H9 (cell line): ENCODE data around the gene PSTPIP1. TPM values are rescaled to one million over a fixed set of nuclear protein-coding genes. Genes with fewer than 3 reads are reported as not detected.
A peak's percentile ranks its signal among the peaks of the same experiment; 100 is the strongest.

Experiments used
- DNase-seq: peaks from one replicate; pipeline ENCODE4 v3.0.0-alpha.2; 2017
- H2AFZ ChIP-seq: one replicate; pipeline ENCODE4 v1.6.1; 2013; ENCODE audit warnings: mild to moderate bottlenecking, low read length, control low read depth, moderate library complexity
- H2AK5ac ChIP-seq: 2 replicates; pipeline ENCODE4 v1.6.1; 2013; ENCODE audit warnings: low read length, control low read depth, mixed read lengths; ENCODE audit not compliant: insufficient read length
- H2BK120ac ChIP-seq: one replicate; pipeline ENCODE4 v1.6.1; 2013; ENCODE audit warnings: low read depth, mild to moderate bottlenecking, low read length, control low read depth, inconsistent platforms; ENCODE audit not compliant: poor library complexity, severe bottlenecking
- H2BK12ac ChIP-seq: 2 replicates; pipeline ENCODE4 v1.6.1; 2013; ENCODE audit warnings: low read length, control low read depth, mixed read lengths, low read depth; ENCODE audit not compliant: insufficient read length
- H2BK15ac ChIP-seq: 2 replicates; pipeline ENCODE4 v1.6.1; 2013; ENCODE audit warnings: low read depth, low read length, control low read depth
- H2BK20ac ChIP-seq: one replicate; pipeline ENCODE4 v1.6.1; 2013; ENCODE audit warnings: low read depth, mild to moderate bottlenecking, low read length, control low read depth, inconsistent platforms; ENCODE audit not compliant: poor library complexity, severe bottlenecking
- H2BK5ac ChIP-seq: 2 replicates; pipeline ENCODE4 v1.6.1; 2013; ENCODE audit warnings: low read length, control low read depth, mixed read lengths; ENCODE audit not compliant: insufficient read length
- H3K14ac ChIP-seq: 2 replicates; pipeline ENCODE4 v1.6.1; 2013; ENCODE audit warnings: low read length, control low read depth; ENCODE audit not compliant: insufficient read depth
- H3K18ac ChIP-seq: 2 replicates; pipeline ENCODE4 v1.6.1; 2013; ENCODE audit warnings: low read depth, mild to moderate bottlenecking, mixed read lengths, low read length, control low read depth; ENCODE audit not compliant: insufficient read length
- H3K23ac ChIP-seq: 2 replicates; pipeline ENCODE4 v1.6.1; 2013; ENCODE audit warnings: low read length, control low read depth, mixed read lengths, low read depth; ENCODE audit not compliant: insufficient read length
- H3K23me2 ChIP-seq: 2 replicates; pipeline ENCODE4 v1.6.1; 2013; ENCODE audit warnings: low read depth, mild to moderate bottlenecking, mixed read lengths, low read length, control low read depth; ENCODE audit not compliant: insufficient read length, poor library complexity, severe bottlenecking
- H3K27ac ChIP-seq: 2 replicates; pipeline ENCODE4 v1.5.1; 2013; ENCODE audit warnings: low read length, control low read depth, mixed read lengths, low read depth; ENCODE audit not compliant: insufficient read length
- H3K27me3 ChIP-seq: 2 replicates; pipeline ENCODE4 v1.6.1; 2013; ENCODE audit warnings: low read length, control low read depth, inconsistent platforms; ENCODE audit not compliant: insufficient read depth
- H3K4ac ChIP-seq: 2 replicates; pipeline ENCODE4 v1.6.1; 2013; ENCODE audit warnings: low read depth, mild to moderate bottlenecking, control low read depth, inconsistent platforms, low read length, moderate library complexity
- H3K4me1 ChIP-seq: 2 replicates; pipeline ENCODE4 v1.6.1; 2013; ENCODE audit warnings: low read length, control low read depth, inconsistent platforms; ENCODE audit not compliant: insufficient read depth
- H3K4me2 ChIP-seq: 2 replicates; pipeline ENCODE4 v1.6.1; 2013; ENCODE audit warnings: low read length, control low read depth, mixed read lengths; ENCODE audit not compliant: insufficient read length, insufficient read depth
- H3K56ac ChIP-seq: 2 replicates; pipeline ENCODE4 v1.6.1; 2013; ENCODE audit warnings: low read depth, mild to moderate bottlenecking, mixed read lengths, low read length, control low read depth; ENCODE audit not compliant: insufficient read length
- H3K79me1 ChIP-seq: 2 replicates; pipeline ENCODE4 v1.6.1; 2013; ENCODE audit warnings: low read depth, mild to moderate bottlenecking, moderate library complexity, low read length, control low read depth, inconsistent platforms; ENCODE audit not compliant: insufficient read depth, poor library complexity, severe bottlenecking
- H3K79me2 ChIP-seq: 2 replicates; pipeline ENCODE4 v1.6.1; 2013; ENCODE audit warnings: low read length, control low read depth, inconsistent platforms; ENCODE audit not compliant: insufficient read depth
- H3K9ac ChIP-seq: 2 replicates; pipeline ENCODE4 v1.6.1; 2013; ENCODE audit warnings: low read length, control low read depth, mixed read lengths; ENCODE audit not compliant: insufficient read length; ENCODE audit errors: extremely low read depth
- H3K9me3 ChIP-seq: one replicate; pipeline ENCODE4 v1.6.1; 2013; ENCODE audit warnings: low read depth, low read length, inconsistent platforms; ENCODE audit not compliant: control insufficient read depth
- H3T11ph ChIP-seq: one replicate; pipeline ENCODE4 v1.6.1; 2013; ENCODE audit warnings: mild to moderate bottlenecking, low read length, control low read depth, inconsistent platforms
- H4K20me1 ChIP-seq: one replicate; pipeline ENCODE4 v1.6.1; 2013; ENCODE audit not compliant: control insufficient read depth, insufficient read length, insufficient read depth
- H4K5ac ChIP-seq: 2 replicates; pipeline ENCODE4 v1.6.1; 2013; ENCODE audit warnings: low read depth, mild to moderate bottlenecking, mixed read lengths, low read length, control low read depth; ENCODE audit not compliant: insufficient read length
- H4K8ac ChIP-seq: replicated peaks from 2 replicates; pipeline ENCODE4 v1.6.1; 2013; ENCODE audit warnings: low read length, control low read depth, mixed read lengths, low read depth; ENCODE audit not compliant: insufficient read length
- H4K91ac ChIP-seq: 2 replicates; pipeline ENCODE4 v1.6.1; 2013; ENCODE audit warnings: low read depth, mild to moderate bottlenecking, moderate library complexity, mixed read lengths, low read length, control low read depth; ENCODE audit not compliant: insufficient read length
- H3K27ac Mint-ChIP-seq, 3 experiments: 2 replicates in 2 of 3; 3 replicates in 1 of 3; pipeline ENCODE4 v1.8.0; 2020 to 2021; ENCODE audit warnings: mixed read lengths in 3 of 3, mild to moderate bottlenecking in 1 of 3, moderate library complexity in 1 of 3
- H3K27me3 Mint-ChIP-seq: 2 replicates; pipeline ENCODE4 v1.8.0; 2021; ENCODE audit warnings: low read depth, mild to moderate bottlenecking, moderate library complexity, mixed read lengths
- H3K36me3 Mint-ChIP-seq, 3 experiments: 2 replicates in 2 of 3; 3 replicates in 1 of 3; pipeline ENCODE4 v1.8.0; 2020 to 2021; ENCODE audit warnings: low read depth in 3 of 3, mixed read lengths in 3 of 3; ENCODE audit not compliant: insufficient read depth in 1 of 3
- H3K4me1 Mint-ChIP-seq, 2 experiments: 2 replicates each; pipeline ENCODE4 v1.8.0; 2020; ENCODE audit warnings: mixed read lengths in 2 of 2
- H3K4me3 Mint-ChIP-seq, 2 experiments: 2 replicates in 1 of 2; 3 replicates in 1 of 2; pipeline ENCODE4 v1.8.0; 2020 to 2021; ENCODE audit warnings: mild to moderate bottlenecking in 2 of 2, mixed read lengths in 2 of 2, moderate library complexity in 1 of 2
- H3K9me3 Mint-ChIP-seq, 2 experiments: 2 replicates in 1 of 2; 3 replicates in 1 of 2; pipeline ENCODE4 v1.8.0; 2020; ENCODE audit warnings: mild to moderate bottlenecking in 2 of 2, mixed read lengths in 2 of 2, moderate library complexity in 1 of 2
- CTCF ChIP-seq: fragments of 200-600 bp; sonication (generic); conservative IDR thresholded peaks from 3 replicates; pipeline ENCODE4 v1.8.0; 2021; ENCODE audit warnings: antibody characterized with exemption, mild to moderate bottlenecking
- WGBS: extraction: QIAGEN DNeasy Blood & Tissue Kit; methylation state at CpG from one replicate; pipeline ENCODE4 v1.1.7; 2013; ENCODE audit warnings: missing lambda C conversion rate, low lambda C conversion rate, mixed read lengths; ENCODE audit not compliant: insufficient read length; ENCODE audit errors: extremely low coverage; 5-methylcytosine and 5-hydroxymethylcytosine counted together
- total RNA-seq: library from RNA; stranded (reverse); gene quantifications from 2 replicates; pipeline ENCODE4 v1.2.1, GENCODE V29; 2021

Gene PSTPIP1
- total RNA-seq, 1 experiment from 2014 or later: 1.8 TPM

DNA sequence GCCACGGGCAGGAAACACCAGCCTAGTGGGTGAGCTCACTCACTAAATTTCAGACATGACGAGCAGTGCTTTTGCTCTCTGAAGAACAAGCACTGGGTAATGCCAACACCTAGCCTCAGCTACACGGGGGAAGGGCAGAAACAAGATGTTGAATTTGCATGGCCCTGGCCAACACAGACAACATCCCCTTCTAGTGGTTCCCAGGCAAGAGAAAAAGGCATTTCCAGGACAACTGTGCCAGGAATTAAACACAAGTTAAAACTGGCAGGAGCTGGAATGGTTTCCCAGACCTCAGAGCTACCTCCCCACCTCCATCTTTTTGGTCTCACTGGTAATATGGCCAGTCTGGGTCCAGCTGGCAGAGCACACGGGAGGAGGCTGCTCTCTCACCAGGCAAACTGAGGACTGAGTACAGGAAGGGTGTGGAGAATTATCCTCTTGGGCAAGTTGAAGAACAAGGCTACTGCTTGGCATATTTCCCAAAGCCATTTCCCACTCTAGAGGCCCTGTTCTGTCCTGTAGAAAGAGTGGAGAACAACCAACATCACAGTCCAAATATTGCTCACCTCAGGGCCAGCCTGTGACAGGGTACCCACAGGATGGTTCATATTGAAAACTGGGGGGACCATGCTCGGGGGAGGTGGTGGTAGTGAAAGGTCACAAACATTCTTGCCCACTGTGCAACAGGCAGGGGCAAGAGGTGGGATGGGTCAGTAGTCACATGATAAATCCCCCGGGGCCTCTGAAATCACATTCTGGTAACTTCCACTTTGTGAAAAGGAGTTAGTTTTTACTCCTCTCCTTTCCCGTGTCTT is 49.5 kb downstream of the PSTPIP1 start:
- no peak overlapping the region for H3T11ph ChIP-seq
- no peaks in the 10 kb centered on the region for H3K79me1 ChIP-seq
- H3K4ac ChIP-seq: no peak overlapping the region
- no peaks in the 10 kb centered on the region for H4K20me1 ChIP-seq
- Mint-ChIP-seq H3K27me3 (no peaks in the 10 kb centered on the region), H3K9me3 (peaks cover 8 to 9% of the 10 kb centered on the region in 2 experiments), H3K36me3 (peaks cover 26 to 68% (median 64%) of the 10 kb centered on the region in 3 experiments), H3K27ac (peak overlapping the region in 2 of 3 experiments; percentile 39 to 63; a peak in 2 of 7 replicates), H3K4me1 (no peaks in the 10 kb centered on the region), H3K4me3 (no peak overlapping the region)
- H2AK5ac ChIP-seq: no peak overlapping the region
- H2BK20ac ChIP-seq: no peak overlapping the region
- H2BK12ac ChIP-seq: no peak overlapping the region
- no peak overlapping the region for H3K4me2 ChIP-seq
- no peak overlapping the region for H3K18ac ChIP-seq
- no peak overlapping the region for H4K91ac ChIP-seq
- H3K9me3 ChIP-seq: no peaks in the 10 kb centered on the region
- no peak for TF ChIP-seq CTCF
- no peaks in the 10 kb centered on the region for H3K27me3 ChIP-seq
- H2AFZ ChIP-seq: no peak overlapping the region
- H2BK15ac ChIP-seq: no peak overlapping the region
- H3K23ac ChIP-seq: no peak overlapping the region
- H3K56ac ChIP-seq: no peak overlapping the region
- H3K9ac ChIP-seq: no peak overlapping the region
- H3K27ac ChIP-seq: no peak overlapping the region
- no CpG with 5 or more reads among the region's 7 CpGs for WGBS
- H4K5ac ChIP-seq: no peak overlapping the region
- DNase-seq: no peak
- H3K23me2 ChIP-seq: no peaks in the 10 kb centered on the region
- H4K8ac ChIP-seq: no peak overlapping the region
- H2BK5ac ChIP-seq: no peak overlapping the region
- H3K4me1 ChIP-seq: no peaks in the 10 kb centered on the region
- no peaks in the 10 kb centered on the region for H3K79me2 ChIP-seq
- H3K14ac ChIP-seq: no peak overlapping the region
- H2BK120ac ChIP-seq: no peak overlapping the region
